Thyroid gland (tissue), 4 donors: ENCODE measurements around the gene GALNT14. TPM values are rescaled to one million over a fixed set of nuclear protein-coding genes. Genes with fewer than 3 reads are reported as not detected.

Experiments used
- DNase-seq, 2 donors: peaks; one replicate each; pipeline ENCODE4 v3.0.0-alpha.2; 2019
- H3K27ac ChIP-seq, 3 donors: fragments of 200-600 bp; sonication (generic); 1 replicate in 2 of 3; 2 replicates in 1 of 3; pipeline ENCODE4 v1.5.1; 2016 to 2019; ENCODE audit warnings: mild to moderate bottlenecking in 1 of 3, moderate library complexity in 1 of 3
- H3K27me3 ChIP-seq: fragments of 200-600 bp; sonication (generic); one replicate; pipeline ENCODE4 v1.5.1; 2019
- H3K36me3 ChIP-seq, 2 donors: fragments of 200-600 bp; sonication (generic); one replicate each; pipeline ENCODE4 v1.5.1; 2016 to 2019
- H3K4me1 ChIP-seq, 2 donors: fragments of 200-600 bp; sonication (generic); one replicate each; pipeline ENCODE4 v1.5.1; 2017 to 2019
- H3K4me3 ChIP-seq, 3 donors: fragments of 200-600 bp; sonication (generic); replicated peaks in 1 of 3; 1 replicate in 2 of 3; 2 replicates in 1 of 3; pipeline ENCODE4 v1.5.1; 2016; ENCODE audit warnings: mild to moderate bottlenecking in 1 of 3
- H3K9me3 ChIP-seq: fragments of 200-600 bp; sonication (generic); one replicate; pipeline ENCODE4 v1.5.1; 2017
- POLR2A ChIP-seq, 2 donors: fragments of 450-650 bp; IDR thresholded peaks; one replicate each; pipeline ENCODE4 v1.6.1; 2017; ENCODE audit warnings: antibody characterized with exemption in 2 of 2, mild to moderate bottlenecking in 2 of 2, moderate library complexity in 1 of 2
- WGBS, 2 donors: methylation state at CpG; one replicate each; pipeline ENCODE4 v1.1.5; 2017; 5-methylcytosine and 5-hydroxymethylcytosine counted together
- intact Hi-C: fragments of 100-400 bp; cut with DNase I; formaldehyde crosslinking; loops from one replicate; pipeline ENCODE4 v1.15.1; 2023
- total RNA-seq, 4 donors: library from RNA; depleted of rRNA; stranded (reverse); fragments of >200 nt; gene quantifications; one replicate each; pipeline ENCODE4 v1.2.3, GENCODE V29; 2016
- TF ChIP-seq, protein P1 (sequence below), 6 experiments: fragments of 200-600 bp in 3 of 6; fragments of 450-650 bp in 3 of 6; sonication (generic) in 3 of 6; IDR thresholded peaks; one replicate each; pipeline ENCODE4 v1.5.1; 2016 to 2019; ENCODE audit warnings: antibody characterized with exemption in 6 of 6, mild to moderate bottlenecking in 2 of 6, inconsistent platforms in 1 of 6, moderate library complexity in 1 of 6

The GALNT14 gene
- total RNA-seq, 4 donors from 2014 or later, result 0.54 to 5.1 (median 1.1) TPM

DNA sequence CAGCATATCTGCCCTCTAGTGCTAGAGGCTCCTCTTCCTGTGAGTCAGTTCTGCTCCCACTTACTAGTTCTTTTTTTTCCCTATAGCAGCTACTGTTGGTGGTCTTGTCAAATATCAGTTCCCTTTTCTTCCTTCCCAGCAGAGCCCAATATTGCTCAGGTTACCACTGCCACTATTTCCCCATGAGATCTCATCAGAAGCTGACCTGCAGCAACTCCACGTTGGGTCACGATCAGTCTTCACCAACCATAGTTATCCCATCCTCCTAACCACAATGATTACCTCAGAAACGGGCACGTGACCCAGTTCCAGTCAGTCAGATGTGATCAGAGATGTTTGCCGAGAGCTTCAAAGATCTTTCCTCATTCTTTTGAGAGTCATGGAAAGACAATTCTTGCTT, 271.3 kb downstream of the GALNT14 start:
- Histone ChIP-seq H3K27me3 (no peaks in the 10 kb centered on the region), H3K27ac (no peak overlapping the region), H3K9me3 (no peaks in the 10 kb centered on the region), H3K36me3 (no peaks in the 10 kb centered on the region), H3K4me3 (no peak overlapping the region), H3K4me1 (no peaks in the 10 kb centered on the region)
- 84 to 89% methylated on average over 5 of the region's 5 CpGs for WGBS, 2 donors
- intact Hi-C loops, result no loop called here
- TF ChIP-seq, protein P1, sequence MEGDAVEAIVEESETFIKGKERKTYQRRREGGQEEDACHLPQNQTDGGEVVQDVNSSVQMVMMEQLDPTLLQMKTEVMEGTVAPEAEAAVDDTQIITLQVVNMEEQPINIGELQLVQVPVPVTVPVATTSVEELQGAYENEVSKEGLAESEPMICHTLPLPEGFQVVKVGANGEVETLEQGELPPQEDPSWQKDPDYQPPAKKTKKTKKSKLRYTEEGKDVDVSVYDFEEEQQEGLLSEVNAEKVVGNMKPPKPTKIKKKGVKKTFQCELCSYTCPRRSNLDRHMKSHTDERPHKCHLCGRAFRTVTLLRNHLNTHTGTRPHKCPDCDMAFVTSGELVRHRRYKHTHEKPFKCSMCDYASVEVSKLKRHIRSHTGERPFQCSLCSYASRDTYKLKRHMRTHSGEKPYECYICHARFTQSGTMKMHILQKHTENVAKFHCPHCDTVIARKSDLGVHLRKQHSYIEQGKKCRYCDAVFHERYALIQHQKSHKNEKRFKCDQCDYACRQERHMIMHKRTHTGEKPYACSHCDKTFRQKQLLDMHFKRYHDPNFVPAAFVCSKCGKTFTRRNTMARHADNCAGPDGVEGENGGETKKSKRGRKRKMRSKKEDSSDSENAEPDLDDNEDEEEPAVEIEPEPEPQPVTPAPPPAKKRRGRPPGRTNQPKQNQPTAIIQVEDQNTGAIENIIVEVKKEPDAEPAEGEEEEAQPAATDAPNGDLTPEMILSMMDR (IDR thresholded peaks at IDR 0.05), result no peak
- TF ChIP-seq POLR2A (IDR thresholded peaks at IDR 0.05), result no peak
- DNase-seq, result no peak

DNA sequence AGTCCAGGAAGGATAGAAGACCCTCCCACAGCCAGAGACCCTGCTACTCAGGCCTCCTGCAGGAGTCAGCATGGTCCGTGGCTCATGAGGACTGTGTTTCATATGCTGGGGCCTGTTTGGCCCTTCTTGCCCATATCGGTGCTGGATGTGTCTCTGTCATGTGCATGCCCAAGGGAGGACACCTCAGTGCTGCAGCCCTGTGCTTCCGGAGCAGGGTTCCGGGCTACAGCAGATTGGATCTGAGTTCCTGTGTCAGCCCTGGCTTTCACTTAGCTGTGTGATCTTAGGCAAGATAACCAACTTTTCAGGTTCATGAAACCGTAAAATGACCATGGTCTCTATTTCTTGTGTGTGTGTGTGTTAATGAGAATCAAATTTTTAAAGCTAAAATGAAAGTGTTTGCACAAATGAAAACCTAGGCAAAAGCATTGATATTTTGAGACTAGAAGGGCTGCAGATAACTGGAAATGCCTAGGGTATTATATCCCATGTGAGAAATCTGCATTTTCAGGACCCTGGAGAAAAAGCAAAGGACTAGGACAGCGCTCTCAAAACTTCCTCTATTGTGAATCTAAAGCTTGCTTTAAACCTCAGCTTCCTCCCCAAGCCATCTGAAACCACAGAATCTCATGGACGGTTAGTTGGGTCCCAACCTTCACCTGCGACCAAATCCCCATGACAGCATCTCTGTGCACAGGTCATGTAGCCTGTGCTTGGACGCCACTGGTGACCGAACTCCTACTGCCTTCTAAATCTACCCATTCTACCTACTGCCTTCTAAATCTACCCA, 272.2 kb downstream of the GALNT14 start:
- 77 to 84% methylated on average over 9 to 10 of the region's 10 CpGs for WGBS, 2 donors
- Histone ChIP-seq H3K27ac (no peak overlapping the region), H3K4me3 (no peak overlapping the region), H3K4me1 (no peaks in the 10 kb centered on the region), H3K36me3 (no peaks in the 10 kb centered on the region), H3K27me3 (no peaks in the 10 kb centered on the region), H3K9me3 (no peaks in the 10 kb centered on the region)
- intact Hi-C loops, result no loop called here
- DNase-seq, result no peak
- TF ChIP-seq, protein P1 (IDR thresholded peaks at IDR 0.05), result no peak
- no peak for TF ChIP-seq POLR2A (IDR thresholded peaks at IDR 0.05)

DNA sequence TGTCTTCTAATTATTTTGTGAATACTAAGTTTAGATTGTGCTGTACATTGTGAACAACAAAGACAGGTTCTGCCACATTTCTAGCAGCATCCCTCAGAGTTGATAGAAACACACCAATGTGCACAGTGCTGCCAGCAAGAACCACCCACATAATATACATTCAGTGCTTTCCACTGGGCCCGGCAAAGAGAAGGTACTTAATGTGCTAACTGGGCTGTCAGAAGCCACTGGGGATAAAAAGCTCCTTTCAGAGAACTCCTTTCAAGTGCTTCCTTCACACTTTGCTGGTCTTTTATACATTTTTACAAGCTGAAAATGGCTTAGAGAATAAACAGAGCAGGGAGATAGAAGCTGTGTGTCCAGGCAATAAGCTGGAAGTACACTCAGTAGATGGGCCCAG, 273.0 kb downstream of the GALNT14 start:
- Histone ChIP-seq H3K36me3 (no peaks in the 10 kb centered on the region), H3K4me3 (no peak overlapping the region), H3K4me1 (no peaks in the 10 kb centered on the region), H3K27ac (no peak overlapping the region), H3K27me3 (no peaks in the 10 kb centered on the region), H3K9me3 (no peaks in the 10 kb centered on the region)
- DNase-seq, result no peak
- intact Hi-C loops, result no loop called here
- WGBS, 2 donors, result 24 to 50% methylated on average over 1 of the region's 1 CpG
- TF ChIP-seq, protein P1 (IDR thresholded peaks at IDR 0.05), result no peak
- no peak for TF ChIP-seq POLR2A (IDR thresholded peaks at IDR 0.05)

DNA sequence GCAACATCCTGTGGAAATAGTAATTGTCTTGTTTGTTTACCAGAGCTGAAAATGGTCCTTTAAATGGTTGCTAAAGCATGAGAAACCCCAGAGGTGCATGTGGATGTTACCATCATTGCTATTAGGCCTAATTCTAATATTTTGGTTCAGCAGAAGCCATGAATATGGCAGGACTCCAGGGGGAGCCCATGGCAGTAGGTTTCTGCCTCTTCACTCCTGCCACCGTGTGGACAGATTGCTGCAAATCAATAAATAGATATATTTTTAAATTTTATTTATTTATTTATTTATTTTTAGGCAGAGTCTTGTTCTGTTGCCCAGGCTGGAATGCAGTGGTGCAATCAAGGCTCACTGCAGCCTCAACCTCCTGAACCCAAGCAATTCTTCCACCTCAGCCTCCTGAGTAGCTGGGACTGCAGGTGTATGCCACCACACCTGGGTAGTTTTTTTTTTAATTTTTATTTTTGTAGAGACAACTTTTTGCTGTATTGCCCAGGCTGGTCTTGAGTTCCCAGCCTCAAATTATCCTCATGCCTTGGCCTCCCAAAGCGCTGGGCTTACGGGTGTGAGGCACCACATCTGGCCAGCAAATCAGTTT, 276.1 kb downstream of the GALNT14 start:
- Histone ChIP-seq H3K36me3 (no peaks in the 10 kb centered on the region), H3K4me1 (no peaks in the 10 kb centered on the region), H3K27ac (no peak overlapping the region), H3K4me3 (no peak overlapping the region), H3K9me3 (no peaks in the 10 kb centered on the region), H3K27me3 (no peaks in the 10 kb centered on the region)
- intact Hi-C loops, result no loop called here
- 57 to 58% methylated on average over 3 of the region's 3 CpGs for WGBS, 2 donors
- no peak for TF ChIP-seq POLR2A (IDR thresholded peaks at IDR 0.05)
- TF ChIP-seq, protein P1 (IDR thresholded peaks at IDR 0.05), result peak in 5 of 6 experiments; percentile 33 to 74 (median 47)
- peak; percentile 69 to 78 for DNase-seq

DNA sequence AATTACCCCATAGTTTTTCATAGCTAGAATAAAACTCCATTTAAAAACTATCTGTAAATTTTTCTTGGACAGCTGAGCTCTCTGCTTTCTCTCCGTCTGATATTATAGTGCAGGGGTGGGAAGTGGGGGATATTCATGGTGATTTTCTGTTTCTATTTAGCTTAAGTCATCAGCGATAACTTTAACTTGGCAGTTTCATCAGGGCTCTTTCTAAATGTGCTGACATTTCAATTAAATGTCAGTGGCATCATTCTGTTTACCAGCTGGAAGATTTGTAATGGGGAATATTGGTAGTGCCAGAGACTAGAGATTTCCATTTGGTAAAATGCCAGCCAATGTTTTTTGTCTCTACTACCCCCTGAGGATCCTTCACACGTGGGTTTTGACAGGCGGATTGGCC, 277.5 kb downstream of the GALNT14 start:
- no peak for DNase-seq
- TF ChIP-seq, protein P1 (IDR thresholded peaks at IDR 0.05), result no peak
- no peak for TF ChIP-seq POLR2A (IDR thresholded peaks at IDR 0.05)
- H3K27me3 ChIP-seq, result no peaks in the 10 kb centered on the region
- H3K36me3 ChIP-seq, result no peaks in the 10 kb centered on the region
- H3K27ac ChIP-seq, result no peak overlapping the region
- no peaks in the 10 kb centered on the region for H3K4me1 ChIP-seq
- WGBS, 2 donors, result 74 to 78% methylated on average over 4 of the region's 4 CpGs
- no peaks in the 10 kb centered on the region for H3K9me3 ChIP-seq
- no peak overlapping the region for H3K4me3 ChIP-seq
- intact Hi-C loops, result no loop called here
